GM19025 (cell line): ENCODE results near the gene ALPL.

Experiments used
- ATAC-seq: cut with Tn5 transposase; IDR thresholded peaks from one replicate; pipeline ENCODE4 v1.9.1; 2021; ENCODE audit warnings: mild to moderate bottlenecking, low read depth, moderate library complexity; ENCODE audit not compliant: unreplicated experiment

The ALPL gene

GRCh38 chr1:21612057-21612456 is 102.8 kb downstream of the ALPL start:
- no peak for ATAC-seq

- ATAC-seq = no peak
These were observed 104.0 kb downstream of the ALPL start for GRCh38 chr1:21613072-21613867.

DNA sequence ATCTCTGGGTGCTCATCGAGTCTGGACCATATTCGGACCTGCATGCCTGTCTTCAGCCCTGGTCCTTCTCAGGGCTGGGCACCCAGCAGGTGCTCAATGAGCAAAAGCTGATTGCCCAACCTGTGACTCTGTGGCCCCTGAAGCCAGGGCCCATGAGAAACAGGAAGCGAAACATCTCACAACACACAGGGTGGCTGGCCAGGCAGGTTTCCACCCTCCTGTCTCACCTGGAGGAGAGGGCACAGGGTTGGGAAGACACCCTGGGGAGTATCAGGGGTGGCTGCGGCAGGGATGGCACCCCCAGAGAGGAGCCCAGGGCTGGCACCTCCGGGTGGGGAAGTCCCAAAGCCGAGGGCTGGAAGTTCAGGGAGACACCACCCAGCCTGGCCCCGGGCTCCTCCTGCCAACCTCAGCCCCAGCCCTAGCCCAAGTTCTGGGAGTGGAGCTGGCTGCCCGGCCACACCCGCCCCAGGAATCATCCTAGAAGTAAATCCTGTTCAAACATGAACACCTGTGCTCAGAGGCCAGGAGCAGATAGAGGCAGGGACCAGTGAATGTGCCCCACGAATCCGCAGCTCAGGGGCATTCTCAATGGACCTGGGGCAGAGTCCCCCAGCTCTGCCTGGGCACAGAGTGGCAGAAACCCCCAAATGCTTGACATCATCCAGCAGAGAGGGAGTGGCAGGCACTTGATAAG is 105.3 kb downstream of the ALPL start:
- no peak for ATAC-seq

- no peak for ATAC-seq
These were observed 107.1 kb downstream of the ALPL start for GRCh38 chr1:21616372-21616771.

DNA sequence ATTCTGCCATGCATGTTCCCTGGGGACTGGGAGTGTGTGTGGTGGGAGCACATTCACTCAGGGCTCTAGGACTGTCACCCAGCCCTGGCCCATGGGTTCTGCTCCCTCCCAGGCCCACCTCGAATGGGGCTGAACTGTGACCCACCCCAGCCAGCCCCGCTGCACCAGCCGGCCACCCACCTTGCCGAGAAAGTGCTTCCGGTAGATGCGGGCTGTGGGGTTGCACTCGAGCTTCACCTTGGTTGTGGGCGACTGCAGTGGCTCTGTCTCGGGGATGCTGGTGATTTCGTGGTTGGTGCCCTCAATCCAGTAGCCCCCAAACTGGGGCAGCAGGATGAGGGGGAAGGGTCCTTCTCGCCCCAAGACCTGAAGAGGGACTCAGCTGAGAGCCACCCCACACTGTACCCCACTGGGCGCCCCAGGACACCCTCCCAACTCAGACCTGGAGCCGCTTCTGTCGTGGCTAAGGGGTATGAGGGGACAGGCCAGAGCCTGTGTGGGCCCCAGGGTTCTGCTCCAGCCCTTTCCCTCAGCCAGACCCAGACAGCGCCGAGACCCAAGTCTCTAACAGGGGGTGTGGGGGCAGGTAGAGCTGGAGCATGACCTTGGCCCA is 108.0 kb downstream of the ALPL start:
- no peak for ATAC-seq

DNA sequence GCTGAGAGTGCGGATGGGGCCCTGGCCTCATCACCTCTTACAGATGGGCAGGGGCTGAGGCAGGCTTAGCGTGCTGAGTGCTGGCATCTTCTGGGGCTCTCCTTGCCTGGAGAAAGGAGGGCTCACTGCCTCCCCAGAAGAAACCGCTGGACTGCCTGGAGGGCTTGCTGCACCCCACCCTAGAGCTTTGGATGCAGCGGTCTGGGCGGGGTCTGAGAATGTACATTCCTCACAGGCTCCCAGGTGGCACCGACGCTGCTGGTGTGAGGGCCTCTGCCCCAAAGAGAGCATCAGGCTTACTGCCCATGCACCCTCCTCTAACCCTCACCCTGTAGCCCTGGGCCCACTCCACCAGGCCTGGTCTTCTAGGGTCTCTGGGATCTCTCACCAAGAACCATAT is 108.8 kb downstream of the ALPL start:
- no peak for ATAC-seq

DNA sequence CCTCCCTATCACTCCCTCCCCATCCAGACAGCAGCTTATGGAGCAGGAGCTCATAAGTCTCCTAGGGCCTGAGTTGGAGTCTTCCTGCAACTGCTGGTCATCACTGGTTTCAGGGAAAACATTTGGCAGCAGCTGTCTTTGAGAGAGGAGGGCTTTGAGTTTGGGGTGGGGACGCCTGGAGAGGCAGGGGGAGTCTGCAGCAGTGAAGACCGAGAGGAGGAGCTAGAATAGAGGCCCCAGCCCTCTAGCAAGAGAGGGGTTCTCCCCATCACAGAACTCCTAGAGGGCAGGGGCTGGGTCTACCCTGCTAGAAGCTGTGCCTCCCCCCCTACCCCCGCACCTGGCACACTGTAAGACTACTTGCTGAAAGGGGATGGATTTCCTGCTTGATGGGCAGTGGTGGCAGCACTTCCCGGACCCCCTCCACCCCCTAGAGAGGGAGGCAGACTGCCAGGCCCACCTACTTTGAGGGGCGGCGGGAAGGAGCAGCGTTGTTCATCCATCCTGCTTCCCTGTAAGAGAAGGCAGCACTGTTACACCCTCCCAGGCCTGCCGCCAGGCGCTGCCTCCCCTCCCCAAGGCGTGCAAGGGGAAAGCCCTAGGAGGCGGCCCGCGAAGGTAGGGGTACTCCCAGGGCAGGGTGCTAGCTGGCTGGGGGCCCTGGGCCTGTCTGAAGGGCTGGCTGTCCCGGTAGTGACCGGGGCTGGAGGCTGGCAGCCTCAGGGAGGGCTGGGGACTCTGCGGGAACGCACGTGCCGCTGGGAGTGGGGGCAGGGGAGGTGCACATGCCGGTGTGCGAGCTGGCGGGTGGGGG is 109.5 kb downstream of the ALPL start:
- ATAC-seq = no peak

DNA sequence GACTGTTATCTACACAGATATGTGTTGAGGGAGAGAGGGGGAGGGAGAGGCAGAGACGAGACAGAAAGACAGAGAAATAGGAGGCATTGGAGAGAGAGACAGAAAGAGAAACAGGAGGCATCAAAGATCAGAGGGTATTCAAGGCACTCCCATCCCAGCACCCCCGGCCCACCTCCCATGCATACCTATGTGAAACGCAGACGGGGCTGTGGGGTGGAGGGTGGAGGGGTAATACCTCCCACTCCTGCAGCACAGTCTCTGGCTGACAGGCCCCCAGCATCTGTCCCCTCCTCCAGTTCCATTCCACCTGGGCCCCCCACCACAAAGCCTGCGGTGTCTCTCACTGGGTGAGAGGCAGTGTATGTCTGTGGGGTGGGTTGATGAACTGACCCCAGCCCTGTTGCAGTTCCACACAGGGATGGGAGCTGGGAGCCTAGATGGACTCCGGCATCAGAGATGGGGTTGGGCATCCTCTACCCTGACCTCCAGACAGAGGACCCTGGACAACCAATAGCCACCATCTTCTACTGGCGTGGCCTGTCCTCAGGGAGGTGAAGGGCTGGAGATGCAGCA is 110.2 kb downstream of the ALPL start:
- no peak for ATAC-seq

GRCh38 chr1:21620011-21620410 is 110.8 kb downstream of the ALPL start:
- no peak for ATAC-seq

- ATAC-seq = no peak
These were observed 111.3 kb downstream of the ALPL start for GRCh38 chr1:21620496-21620895.

GRCh38 chr1:21621051-21621450 is 111.8 kb downstream of the ALPL start:
- ATAC-seq = no peak

DNA sequence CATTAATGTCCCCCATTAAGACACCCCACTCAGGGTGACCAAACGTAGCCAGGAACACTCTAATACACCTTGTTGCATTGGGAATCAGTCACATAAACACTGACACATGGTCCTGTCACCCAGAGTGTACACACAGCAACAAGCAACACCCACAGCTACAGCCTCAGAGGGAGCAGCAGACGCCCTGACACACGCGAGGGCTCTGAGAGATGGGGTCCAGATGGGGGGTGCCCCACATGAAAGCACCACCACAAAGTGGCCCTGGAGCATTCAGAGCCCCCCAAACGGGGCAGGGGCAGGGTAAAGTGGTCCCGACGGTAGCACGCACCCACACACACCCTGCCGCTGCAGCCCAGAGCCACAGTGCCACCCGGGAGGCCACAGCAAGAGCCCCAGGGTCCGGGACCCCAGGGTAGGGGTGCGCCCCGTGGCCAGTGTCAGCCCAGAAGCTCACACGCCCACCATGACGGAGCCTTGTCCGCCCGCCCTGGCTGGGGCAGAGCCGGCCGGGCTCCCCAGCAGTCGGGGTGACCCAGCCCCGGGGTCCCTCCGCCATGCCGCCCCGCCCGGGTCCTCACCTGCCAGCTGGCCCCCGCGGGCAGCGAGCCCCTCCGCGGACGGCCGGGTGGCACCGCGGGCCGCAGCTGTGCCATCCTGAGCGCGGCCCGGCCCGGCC is 112.7 kb downstream of the ALPL start:
- no peak for ATAC-seq

DNA sequence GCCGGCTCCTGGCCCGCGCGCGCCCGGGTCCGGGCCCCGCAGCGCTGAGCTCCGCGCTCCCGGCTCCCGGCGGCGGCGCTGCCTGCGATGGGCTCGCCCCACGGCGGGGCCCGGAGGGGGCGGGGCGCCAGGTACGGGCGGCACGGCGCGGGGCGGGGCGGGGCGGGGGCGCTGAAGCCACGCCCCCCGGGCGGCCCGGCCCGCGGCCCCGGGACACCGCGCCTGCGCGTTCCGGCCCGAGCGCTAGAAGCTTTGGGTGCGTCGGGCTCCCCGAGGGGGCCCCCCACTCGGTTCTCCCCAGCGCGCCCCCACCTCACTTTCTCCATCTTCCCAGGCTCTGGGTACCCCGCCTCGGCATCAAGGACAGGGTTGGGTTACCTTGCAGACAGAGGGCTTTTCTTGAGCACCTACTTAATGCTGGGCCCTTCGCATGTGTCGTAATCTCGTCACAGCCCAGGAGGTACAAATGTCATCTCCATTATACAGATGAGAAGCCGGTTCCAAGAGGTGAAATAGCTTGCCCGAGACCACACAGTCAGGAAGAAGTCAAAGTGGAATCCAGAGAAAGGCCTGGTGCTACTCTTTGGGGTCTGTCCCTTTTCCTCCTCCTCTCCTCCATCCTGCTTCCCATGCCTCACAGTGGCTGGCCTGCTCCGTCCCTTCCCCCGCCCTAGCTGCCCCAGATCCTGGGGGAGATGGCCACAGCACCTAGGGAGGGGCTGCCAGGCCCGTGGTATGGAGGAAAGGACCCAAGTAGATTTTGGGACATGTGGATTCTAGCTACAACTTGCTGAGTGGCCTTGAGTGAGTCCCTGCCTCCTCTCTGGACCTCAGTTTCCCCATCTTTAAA is 113.5 kb downstream of the ALPL start:
- ATAC-seq = no peak

- no peak for ATAC-seq
These were observed 114.3 kb downstream of the ALPL start for GRCh38 chr1:21623410-21623961.

DNA sequence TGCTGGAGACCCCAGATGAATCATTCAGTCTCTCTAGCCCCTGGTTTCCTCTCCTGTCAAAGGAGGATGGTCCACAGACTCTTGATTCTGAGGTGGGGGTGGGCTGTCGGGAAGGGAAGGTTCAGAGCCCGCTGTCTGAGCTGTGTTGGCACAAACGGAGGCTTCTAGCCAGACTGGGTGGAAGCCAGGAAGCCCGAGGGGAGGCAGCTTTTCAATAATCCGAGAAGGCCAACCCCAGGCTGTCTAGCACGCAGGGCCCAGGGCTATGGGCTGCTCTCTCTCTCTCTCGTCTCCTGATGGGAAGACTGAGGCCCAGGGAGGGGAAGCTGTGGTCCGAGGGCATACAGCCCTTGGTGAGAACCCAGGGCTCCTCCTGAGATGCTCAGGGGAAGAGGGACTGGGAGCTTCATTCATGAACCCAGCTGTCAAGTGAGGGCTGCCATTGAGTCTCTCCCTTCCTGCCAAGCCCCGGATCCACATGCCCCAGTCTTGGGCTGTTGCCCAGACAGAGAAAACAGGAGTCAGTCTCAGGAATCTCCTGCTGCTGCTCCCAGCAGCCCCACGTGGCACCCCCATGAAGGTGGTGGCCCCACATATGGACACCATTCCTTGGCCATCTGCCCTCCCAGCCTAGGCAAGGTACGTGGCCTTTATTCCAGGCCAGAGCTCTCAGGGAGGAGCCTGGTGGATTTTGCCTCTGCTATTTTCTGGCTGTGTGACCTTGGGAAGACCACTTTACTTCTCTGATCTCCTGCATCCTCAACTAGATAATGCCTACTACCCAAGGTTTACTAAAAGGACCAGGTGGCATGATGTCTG is 115.6 kb downstream of the ALPL start:
- no peak for ATAC-seq

GRCh38 chr1:21625390-21626190 is 116.4 kb downstream of the ALPL start:
- no peak for ATAC-seq

GRCh38 chr1:21626921-21627339 is 117.7 kb downstream of the ALPL start:
- ATAC-seq = no peak
